Muscle of leg (tissue), 11 donors: ENCODE data around the gene ARHGEF33. TPM values are rescaled to one million over a fixed set of nuclear protein-coding genes. Genes with fewer than 3 reads are reported as not detected.

Source experiments
- DNase-seq: peaks from one replicate; pipeline ENCODE4 v3.0.0; 2013
- H3K27ac ChIP-seq: one replicate; pipeline ENCODE4 v1.5.1; 2013; ENCODE audit warnings: mild to moderate bottlenecking, low read length, control low read depth
- H3K27me3 ChIP-seq: one replicate; pipeline ENCODE4 v1.6.1; 2013; ENCODE audit warnings: low read length; ENCODE audit not compliant: control insufficient read depth, insufficient read depth
- H3K36me3 ChIP-seq: one replicate; pipeline ENCODE4 v1.6.1; 2013; ENCODE audit warnings: low read length; ENCODE audit not compliant: control insufficient read depth, insufficient read depth
- H3K4me1 ChIP-seq: one replicate; pipeline ENCODE4 v1.6.1; 2013; ENCODE audit warnings: low read length; ENCODE audit not compliant: control insufficient read depth, insufficient read depth
- H3K4me3 ChIP-seq: one replicate; pipeline ENCODE4 v1.5.1; 2013; ENCODE audit warnings: low read length, control low read depth
- H3K9me3 ChIP-seq: replicated peaks from 2 replicates; pipeline ENCODE4 v1.6.1; 2013; ENCODE audit warnings: low read depth, low read length; ENCODE audit not compliant: control insufficient read depth
- WGBS: methylation state at CpG from one replicate; pipeline ENCODE4 v1.1.5; 2013; ENCODE audit warnings: missing lambda C conversion rate; ENCODE audit not compliant: insufficient coverage; 5-methylcytosine and 5-hydroxymethylcytosine counted together
- polyA plus RNA-seq, 8 donors: library from polyadenylated mRNA; unstranded; fragments of 120-200 nt; gene quantifications; one replicate each; pipeline versions ENCODE4 v1.2.1 to v1.2.3, GENCODE V29; 2013; ENCODE audit warnings: inconsistent platforms in 1 of 8, low replicate concordance in 1 of 8; ENCODE audit not compliant: insufficient read length in 8 of 8, insufficient read depth in 1 of 8
- total RNA-seq: library from RNA; stranded (reverse); fragments of 120-200 nt; gene quantifications from one replicate; pipeline ENCODE4 v1.2.4, GENCODE V29; 2013

The ARHGEF33 gene
- total and polyA plus RNA-seq, 9 donors, result 0.71 to 2.2 (median 1.1) TPM

- no peaks in the 10 kb centered on the region for H3K4me1 ChIP-seq
- H3K9me3 ChIP-seq, result no peaks in the 10 kb centered on the region
- WGBS, result no CpG with 5 or more reads among the region's 3 CpGs
- H3K4me3 ChIP-seq, result no peak overlapping the region
- no peak for DNase-seq
- no peaks in the 10 kb centered on the region for H3K27me3 ChIP-seq
- no peaks in the 10 kb centered on the region for H3K36me3 ChIP-seq
- no peak overlapping the region for H3K27ac ChIP-seq
Observed at GRCh38 chr2:39023649-39024048, 134.0 kb downstream of the ARHGEF33 start.

- H3K27ac ChIP-seq, result no peak overlapping the region
- WGBS, result no CpG with 5 or more reads among the region's 4 CpGs
- no peak for DNase-seq
- no peaks in the 10 kb centered on the region for H3K9me3 ChIP-seq
- no peaks in the 10 kb centered on the region for H3K4me1 ChIP-seq
- H3K4me3 ChIP-seq, result no peak overlapping the region
- peaks cover 2% of the 10 kb centered on the region for H3K36me3 ChIP-seq
- H3K27me3 ChIP-seq, result no peaks in the 10 kb centered on the region
Observed at GRCh38 chr2:39024833-39025232, 135.2 kb downstream of the ARHGEF33 start.

Other genes starting within 250 kb of the ARHGEF33 start
- gene GALM, start 223.8 kb upstream of the ARHGEF33 start, total RNA-seq, result 12.7 TPM
- 10 to 100 TPM in 7 of 8 donors, 1 to 10 TPM in 1; 9.4 to 15.0 (median 12.4) TPM for gene GALM, start 223.8 kb upstream of the ARHGEF33 start, polyA plus RNA-seq
- 92.9 TPM for gene SRSF7, start 138.5 kb upstream of the ARHGEF33 start, total RNA-seq
- gene SRSF7, start 138.5 kb upstream of the ARHGEF33 start, polyA plus RNA-seq, result 100 to 1,000 TPM; 119 to 155 (median 122) TPM
- gene GEMIN6, start 111.7 kb upstream of the ARHGEF33 start, total RNA-seq, result 16.5 TPM
- gene GEMIN6, start 111.7 kb upstream of the ARHGEF33 start, polyA plus RNA-seq, result 10 to 100 TPM; 11.8 to 16.7 (median 13.2) TPM
- 20.6 TPM for gene DHX57, start 13.9 kb upstream of the ARHGEF33 start, total RNA-seq
- gene DHX57, start 13.9 kb upstream of the ARHGEF33 start, polyA plus RNA-seq, result 10 to 100 TPM; 16.9 to 24.8 (median 19.8) TPM
- gene MORN2, start 13.9 kb upstream of the ARHGEF33 start, total RNA-seq, result 14.7 TPM
- 10 to 100 TPM; 10.5 to 15.4 (median 13.2) TPM for gene MORN2, start 13.9 kb upstream of the ARHGEF33 start, polyA plus RNA-seq
- gene SOS1, start 231.2 kb downstream of the ARHGEF33 start, total RNA-seq, result 24.9 TPM
- 10 to 100 TPM; 18.5 to 33.8 (median 24.7) TPM for gene SOS1, start 231.2 kb downstream of the ARHGEF33 start, polyA plus RNA-seq